GM21447 (cell line): Measurements from ENCODE around the gene ARHGEF7.
A peak's percentile ranks its signal among the peaks of the same experiment; 100 is the strongest.
"Not testable (repeated sequence)": the region's sequence is repeated elsewhere in the genome, so short reads cannot be mapped to it uniquely, and the experiment has no call there.

ENCODE experiments used
- ATAC-seq: cut with Tn5 transposase; IDR thresholded peaks from one replicate; pipeline ENCODE4 v1.9.1; 2021; ENCODE audit not compliant: unreplicated experiment

ARHGEF7 gene

DNA sequence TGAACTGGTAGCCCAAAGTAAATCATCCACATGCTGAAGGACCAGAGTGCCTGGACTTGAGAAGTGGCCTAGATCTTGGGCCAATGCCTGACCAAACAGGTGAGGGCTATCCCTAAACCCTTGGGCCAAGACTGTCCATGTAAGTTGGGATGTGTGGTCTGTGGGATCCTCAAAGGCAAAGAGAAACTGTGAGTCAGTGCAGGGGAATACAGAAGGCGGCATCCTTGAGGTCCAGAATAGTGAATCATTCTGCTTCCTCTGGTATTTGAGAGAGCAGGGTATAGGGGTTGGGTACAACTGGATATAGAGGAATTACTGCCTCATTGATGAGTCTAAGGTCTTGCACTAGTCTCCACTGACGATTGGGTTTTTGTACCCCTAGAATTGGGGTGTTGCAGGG lies 79.5 kb downstream of the ARHGEF7 start:
- not testable (repeated sequence) for ATAC-seq

DNA sequence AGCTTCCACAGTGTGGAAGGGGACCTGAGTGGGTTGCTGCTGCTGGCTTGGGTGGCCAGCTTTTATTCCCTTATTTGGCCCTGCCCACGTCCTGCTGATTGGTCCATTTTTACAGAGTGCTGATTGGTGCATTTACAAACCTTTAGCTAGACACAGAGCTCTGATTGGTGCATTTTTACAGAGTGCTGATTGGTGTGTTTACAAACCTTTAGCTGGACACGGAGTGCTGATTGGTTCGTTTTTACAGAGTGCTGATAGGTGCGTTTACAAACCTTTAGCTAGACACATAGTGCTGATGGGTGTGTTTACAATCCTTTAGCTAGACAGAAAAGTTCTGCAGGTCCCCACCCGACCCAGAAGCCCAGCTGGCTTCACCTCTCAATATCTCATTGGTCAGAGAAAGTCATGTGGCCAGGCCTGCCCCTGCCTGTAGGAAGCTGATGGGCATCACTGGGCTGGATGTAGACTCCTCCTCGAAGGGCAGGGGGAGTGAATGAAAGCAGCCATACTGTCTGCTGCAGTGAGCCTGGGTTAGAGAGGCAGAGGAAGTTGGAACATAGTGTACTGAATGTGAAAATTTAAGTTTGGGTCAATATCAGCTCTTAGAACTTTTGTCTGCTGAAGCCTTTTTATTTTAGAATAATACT lies 83.7 kb downstream of the ARHGEF7 start:
- ATAC-seq: not testable (repeated sequence)

DNA sequence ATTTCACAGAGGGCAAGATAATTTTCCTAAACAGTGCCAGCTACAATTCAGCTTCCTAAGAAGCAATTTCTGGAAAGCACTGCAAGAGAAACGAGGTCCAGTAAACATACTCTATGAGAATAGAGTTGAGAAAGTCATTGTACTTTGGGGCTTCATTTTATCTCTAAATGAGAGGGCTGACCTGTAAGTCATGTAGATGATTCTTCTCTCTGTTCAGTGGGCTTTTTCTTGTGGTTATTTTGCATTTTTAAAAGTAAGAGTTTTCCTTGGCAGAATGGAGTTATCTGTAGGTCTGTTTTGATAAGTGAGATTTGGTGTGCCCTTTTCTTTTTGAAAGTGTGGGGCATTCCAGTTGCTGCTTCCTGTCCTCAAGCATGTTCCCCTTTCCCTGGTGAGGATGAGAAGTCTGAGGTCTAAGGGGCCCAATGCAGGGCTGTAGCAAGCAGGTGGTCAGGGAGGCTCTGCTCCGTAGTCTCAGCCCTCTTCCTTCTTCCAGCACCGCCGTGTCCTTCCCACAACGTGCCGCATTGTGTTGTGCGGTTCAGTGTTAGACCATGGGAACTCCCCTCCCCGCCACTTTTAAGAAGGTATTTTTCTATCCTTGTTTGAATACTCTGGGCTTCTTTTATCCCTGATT lies 86.3 kb downstream of the ARHGEF7 start:
- no peak for ATAC-seq

DNA sequence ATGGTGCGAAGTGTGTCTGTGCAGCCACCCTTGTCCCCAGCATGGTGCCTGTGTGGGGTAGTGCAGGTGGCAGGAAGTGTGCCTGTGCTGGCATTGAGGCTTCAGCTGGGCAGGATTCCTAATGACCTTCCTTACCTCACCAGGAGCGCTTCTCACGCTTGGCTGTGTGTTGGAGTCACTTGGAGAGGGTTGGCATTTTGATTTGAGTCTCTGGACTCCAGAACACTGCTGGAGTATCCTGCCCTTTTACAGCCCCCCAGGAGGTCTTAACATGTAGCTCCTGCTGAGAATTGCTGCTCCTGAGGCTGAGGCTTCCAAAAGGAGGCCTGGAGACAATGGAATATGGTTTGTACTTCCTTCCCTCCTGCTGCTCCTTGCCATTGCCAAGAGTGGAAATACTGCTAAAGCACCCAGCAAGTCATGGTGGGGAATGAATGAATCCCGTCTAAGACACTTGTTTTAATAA lies 87.1 kb downstream of the ARHGEF7 start:
- ATAC-seq: no peak

DNA sequence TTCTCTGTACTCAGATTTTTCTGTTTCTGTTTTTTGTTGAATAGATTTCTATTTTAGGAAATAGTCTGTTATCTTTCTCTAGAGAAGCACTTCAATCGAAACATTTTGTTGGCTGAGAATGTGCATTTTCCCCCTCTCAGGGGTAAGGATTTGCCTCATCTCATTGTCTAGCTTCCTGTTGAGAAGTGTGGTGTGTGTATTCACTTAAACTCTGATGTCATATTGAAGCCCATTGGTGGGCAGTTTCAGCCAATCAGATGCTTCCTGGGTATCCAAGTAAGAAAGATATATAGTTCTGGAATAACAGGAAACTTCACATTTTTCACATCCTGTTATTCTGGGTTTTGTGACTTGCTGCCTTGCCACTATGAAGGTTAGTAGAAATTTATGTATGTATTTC lies 87.6 kb downstream of the ARHGEF7 start:
- peak; percentile 77 for ATAC-seq

DNA sequence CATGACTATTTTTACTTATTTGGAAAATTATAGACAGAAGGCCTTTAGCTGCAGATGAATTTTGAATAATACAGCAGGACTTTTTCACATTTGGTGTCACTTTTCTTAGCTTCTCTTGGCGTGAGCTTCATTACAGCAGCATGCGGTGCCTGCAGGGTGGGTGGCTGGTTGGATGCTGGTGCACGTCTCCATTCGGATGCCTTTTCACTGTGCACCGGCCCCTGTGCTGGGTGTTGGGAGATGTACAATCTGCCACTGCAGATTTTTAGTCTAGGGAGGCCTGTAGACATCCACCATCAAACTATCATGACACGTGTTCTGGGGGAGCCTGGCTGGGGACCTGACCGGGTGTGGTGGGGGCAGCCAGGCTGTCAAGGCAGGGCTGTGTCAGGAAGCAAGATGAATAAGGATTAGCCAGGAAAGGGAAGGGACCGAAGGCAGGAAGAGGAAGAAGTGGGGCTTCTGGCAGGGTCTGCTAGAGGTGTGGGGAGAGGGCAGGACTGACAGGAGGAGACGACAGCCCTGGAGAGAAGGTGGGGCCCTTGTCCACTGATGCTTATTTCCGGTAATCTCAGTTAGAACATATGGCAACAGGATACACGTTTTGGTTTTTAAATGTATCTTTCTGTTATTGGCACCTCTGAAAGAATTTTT lies 88.8 kb downstream of the ARHGEF7 start:
- ATAC-seq: peak; percentile 36

DNA sequence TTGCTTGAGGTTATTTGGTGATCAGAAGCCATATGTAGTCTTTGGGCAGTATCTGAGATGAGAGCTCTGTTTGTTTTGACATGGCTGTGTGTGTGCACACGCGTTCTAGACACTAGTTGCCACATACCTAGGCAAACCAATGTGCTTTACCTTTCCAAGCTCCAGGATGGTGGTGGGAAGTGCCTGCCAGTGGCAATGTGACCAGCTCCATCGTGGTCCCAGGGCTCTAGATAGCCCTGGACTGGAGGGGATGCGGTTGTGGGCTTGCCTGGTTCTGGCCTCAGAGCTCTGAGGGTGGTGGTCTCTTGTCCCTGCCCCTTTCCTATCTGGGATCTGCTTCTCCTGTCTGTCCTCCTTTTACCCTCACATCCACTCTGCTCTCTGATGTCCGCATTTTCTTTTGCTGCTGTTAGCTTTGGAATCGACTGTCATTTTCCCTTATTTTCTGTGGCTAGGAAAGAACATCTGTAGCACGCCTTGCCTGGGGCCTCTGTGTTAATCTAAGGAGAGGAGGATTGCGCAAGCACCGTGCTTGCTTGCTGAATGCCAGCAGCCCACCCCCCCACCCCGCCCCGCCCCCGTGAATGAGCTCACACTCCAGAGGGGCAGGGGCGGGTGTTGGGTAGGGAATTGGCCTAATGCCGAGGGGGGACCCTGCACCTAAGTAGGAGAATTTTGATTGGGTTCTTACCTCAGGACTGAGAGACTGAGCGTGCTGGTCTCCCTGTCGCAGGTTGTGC lies 89.5 kb downstream of the ARHGEF7 start:
- ATAC-seq: no peak

DNA sequence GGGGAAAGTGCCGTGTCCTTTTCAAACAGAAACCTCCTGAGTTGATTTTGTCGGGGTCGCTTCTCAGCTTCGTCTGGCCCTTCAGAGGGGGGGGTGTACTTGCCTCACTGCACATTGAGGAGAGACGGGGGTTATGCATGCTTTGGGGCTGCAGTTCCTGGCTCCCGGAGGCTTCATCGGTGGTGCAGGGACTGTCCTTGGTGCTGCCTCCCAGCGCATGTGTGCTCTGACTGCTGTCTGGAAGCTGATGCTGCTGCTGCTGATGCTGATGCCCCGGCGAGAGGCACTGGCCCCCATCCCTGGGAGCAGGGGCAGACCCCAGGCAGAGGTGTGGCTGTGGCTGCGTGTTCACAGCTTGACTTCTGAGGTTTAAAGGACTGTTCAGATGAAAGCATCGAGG lies 91.0 kb downstream of the ARHGEF7 start:
- ATAC-seq: no peak

DNA sequence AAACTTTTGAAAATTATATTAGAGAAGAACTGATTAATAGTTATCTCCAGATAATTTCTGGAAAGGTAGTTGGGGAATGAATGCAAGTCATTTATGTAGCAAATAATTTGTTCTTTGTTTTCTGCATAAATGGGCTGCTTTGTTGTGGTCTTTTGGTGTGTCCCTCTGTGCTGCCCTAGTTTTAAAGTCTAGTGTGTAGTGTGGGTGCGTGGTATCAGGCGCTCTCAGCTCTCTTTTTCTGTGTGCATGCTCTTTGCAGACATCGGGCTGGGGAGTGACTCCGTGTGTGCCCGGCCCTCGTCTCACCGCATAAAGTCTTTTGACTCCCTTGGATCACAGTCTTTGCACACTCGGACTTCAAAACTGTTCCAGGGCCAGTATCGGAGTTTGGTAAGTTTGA lies 94.5 kb downstream of the ARHGEF7 start:
- no peak for ATAC-seq

DNA sequence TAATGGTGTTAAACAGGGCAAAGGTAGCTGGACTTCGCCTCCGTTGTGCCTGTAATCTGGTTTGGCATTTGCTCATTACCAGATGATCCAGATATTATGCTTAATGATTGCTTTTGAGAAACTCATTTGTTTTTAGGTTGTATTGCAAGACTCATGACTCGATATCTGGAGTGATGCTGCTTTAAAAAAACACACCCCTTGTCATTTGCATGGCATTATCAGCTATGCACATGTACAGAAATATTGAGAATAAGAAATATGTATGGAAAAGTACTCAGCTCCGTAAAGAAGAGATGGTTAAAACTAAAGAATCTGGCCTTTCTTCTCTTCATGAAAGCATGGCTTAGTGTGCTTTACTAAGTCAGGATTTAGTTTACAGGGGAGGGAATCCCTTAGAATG lies 95.0 kb downstream of the ARHGEF7 start:
- ATAC-seq: no peak

DNA sequence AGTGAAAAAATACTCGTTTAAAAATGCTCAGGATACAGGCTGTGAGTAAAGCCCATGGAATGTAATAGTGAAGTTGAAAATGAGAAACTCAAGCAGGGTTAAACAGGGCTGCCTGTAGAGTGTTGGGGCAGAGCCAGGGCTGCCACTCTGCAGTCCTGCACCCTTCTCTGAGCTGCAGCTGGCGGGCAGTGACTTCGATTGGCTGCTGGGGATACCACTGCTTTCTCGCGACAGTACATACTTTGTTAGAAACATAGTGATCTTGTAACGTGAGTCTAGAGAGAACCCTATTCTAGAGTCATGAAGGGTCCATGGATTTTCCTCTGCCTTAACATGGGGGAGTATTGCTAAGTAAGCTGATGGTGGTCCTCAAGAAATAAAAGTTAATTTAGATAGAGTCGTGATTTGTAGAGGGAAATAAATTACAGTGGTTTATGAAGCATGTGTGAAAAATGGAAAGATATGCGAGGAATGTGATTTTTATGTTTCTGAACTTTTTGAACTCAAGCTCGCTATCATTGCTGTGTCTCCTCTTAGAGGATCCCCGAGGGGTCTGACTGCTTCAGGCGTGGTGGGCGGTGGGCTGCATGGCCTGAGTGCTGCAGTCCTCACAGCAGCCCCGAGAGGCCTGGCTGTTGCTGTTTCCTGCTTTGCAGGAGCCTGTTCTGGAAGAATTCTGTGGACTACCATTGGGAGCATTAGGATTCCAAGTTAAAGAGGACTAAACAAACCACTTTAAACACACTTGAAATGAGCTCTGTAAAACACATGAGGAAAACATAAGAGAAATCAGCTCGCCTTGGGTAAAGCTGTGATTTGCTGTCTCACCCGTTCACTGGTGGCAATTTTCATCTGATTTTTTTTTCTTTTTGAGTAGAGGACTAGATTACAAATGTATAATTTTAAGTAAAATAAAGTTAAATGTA lies 95.7 kb downstream of the ARHGEF7 start:
- ATAC-seq: no peak

DNA sequence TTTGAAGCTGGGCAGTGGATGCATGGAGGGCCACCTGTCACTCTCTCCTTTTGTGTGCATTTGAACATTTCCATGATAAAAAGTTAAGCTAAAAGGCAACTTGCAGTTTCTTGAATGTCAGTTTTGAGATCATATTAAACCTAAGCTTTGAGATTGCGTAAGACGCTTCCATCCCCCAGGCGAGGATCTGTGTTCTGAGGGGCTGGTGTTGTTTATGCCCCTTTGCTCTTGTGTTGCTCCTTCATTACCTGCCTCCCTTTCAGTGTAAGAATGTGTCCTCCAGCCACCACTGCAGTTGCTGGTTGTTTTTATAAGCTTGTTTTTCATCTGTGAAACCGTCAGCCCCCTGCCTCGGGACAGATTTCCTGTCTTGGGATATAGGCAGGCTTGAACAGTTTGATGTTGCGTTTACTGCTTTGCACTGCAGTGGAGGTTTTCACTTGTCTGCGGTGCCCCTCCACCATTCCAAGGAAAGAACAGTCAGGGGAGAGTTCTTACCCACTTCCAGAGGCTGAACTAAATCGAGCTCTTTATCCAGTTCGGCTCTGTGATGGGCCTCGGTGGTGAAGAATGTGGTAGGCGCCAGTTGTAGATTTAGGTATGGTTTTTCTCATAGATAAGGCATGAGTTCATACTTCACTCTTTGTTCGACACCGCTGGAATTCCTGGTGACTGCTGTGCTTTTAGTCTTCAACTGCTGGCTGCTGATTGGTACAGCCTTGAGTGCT lies 96.8 kb downstream of the ARHGEF7 start:
- ATAC-seq: no peak

DNA sequence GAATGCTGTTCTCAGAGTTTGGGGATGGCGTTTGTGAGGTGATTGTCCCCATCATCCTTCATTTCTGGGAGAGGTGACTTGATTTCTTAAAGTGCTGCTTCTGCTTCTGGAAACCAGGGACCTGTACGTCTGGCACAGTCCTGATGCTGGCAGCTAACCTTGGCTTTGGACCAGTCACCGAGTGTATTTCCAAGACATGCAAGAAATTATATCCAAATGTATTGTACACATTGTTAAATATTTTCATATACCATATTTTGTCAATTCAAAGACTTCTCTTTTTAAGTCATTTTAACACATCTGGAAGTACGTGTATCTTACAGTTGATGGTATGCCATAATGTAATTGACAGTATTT lies 97.4 kb downstream of the ARHGEF7 start:
- no peak for ATAC-seq

DNA sequence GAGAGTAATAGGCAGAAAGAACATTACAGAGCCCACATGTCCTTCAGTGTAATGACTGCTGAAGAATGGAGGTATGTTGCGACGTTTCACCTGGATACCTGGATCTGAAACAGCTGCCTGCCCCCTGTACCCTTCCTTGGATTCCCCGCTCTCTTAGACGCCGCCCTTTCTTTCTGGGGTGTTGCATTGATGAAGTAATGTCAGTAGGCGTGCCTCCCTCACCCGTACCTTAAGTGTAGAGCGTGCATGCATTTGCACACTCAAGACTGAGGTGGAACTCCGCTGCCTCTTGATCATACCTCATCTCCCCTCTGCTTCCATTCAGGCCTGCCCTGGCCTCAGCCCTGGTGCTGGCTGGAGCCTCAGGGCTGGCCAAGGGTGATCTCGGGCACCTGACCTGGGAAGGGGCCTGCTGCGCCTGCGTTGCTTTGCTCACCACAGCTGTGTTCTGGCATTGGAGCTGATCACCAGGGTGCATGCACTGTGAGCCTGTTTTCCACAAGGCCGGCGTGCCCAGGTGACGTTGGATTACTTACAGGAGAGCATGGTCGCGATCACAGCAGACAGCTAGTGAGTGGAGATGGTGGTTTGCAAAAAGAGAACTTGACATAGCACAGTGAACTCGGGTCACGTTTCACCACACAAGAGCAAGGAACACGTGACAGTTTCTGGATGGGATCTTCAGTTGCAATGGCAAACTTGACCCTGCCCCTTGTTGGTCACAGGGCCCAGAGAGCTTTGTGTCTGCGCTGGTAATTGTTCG lies 99.0 kb downstream of the ARHGEF7 start:
- no peak for ATAC-seq

DNA sequence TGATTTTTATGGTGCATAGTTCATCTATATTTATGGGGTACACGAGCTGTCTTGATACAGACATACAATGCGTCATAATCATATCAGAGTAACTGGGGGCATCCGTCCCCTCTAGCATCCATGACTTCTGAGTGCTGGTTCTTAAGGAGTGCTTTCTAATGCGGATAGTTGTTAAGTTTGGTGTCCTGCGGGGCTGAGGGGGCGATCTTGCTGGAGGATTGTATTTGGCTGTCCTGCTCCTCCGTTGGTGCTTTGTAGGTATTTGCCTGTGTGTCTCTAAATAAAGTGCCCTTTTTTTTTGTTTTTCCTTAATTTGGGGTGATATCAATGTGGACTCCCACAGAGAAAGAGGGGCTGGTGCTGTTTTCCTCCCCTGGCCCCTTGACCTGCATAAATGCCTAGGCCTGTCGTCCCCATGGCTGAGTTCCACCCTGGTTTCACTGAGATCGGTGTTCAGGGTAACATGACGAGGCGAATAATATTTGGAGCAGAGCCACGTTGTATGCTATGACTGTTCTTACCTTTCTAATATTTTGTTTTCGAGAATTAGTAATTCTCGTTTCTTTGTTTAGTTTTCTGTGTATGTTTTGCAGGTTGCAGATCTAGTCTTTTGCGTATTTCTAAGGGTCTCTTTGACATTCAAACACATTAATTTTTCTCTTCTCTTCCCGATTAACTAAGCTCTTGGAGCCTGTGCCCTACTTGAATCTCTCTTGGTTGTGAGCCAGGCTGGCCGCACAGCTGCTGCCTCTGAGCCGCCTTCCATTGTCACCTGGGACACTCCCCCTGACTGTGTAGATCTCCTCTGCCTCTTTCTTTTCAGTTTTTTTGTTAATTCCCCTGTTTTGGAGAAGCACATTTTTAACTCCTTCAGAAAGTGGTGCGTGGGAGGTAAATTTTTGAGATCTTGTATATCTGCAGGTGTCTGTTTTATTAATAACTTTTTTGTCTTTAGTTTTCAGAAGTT lies 100.3 kb downstream of the ARHGEF7 start:
- ATAC-seq: no peak

DNA sequence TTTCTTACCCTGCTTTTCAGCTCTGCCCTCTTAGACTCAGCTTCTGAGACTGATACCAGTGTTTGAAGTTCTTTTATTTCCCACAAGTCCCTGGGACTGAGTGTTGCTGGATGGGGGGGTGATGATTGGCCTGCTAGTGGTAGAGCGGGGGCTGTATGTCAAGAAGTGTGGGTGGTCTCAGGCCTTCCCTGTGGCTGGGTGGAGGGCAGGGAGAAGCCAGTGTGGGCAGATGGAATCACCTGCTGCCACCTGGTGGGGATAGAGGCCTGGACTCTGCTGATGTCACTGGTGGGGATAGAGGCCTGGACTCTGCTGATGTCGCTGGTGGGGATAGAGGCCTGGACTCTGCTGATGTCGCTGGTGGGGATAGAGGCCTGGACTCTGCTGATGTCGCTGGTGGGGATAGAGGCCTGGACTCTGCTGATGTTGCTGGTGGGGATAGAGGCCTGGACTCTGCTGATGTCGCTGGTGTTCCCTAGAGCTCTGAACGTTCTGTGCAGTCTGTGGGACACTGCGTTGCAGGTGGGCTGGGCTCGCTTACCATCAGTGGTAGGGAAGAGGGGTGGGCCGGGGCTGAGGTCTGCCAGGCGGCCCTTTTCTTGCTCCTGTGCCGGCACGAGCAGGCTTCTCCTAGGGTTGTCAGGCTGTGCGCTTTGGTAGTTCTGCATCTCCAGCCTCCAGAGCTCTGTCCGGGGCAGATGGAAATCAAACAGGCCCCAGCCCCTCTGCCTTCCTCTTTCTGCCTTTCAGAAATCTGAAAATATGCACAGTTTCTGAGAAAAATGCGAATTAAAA lies 101.3 kb downstream of the ARHGEF7 start:
- ATAC-seq: no peak

DNA sequence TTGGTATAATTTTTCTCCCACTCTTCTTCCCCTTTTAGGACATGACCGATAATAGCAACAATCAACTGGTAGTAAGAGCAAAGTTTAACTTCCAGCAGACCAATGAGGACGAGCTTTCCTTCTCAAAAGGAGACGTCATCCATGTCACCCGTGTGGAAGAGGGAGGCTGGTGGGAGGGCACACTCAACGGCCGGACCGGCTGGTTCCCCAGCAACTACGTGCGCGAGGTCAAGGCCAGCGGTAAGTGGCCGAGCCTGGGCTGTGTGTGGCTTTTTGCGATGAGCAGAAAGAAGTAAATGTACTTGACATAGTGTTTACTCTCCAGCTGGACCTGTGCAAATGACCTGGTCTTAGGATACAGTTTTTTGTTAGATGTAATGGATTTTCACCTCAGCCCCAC lies 102.5 kb downstream of the ARHGEF7 start:
- ATAC-seq: no peak
